ENCODE data around the gene RETREG3.

RETREG3 gene

DNA sequence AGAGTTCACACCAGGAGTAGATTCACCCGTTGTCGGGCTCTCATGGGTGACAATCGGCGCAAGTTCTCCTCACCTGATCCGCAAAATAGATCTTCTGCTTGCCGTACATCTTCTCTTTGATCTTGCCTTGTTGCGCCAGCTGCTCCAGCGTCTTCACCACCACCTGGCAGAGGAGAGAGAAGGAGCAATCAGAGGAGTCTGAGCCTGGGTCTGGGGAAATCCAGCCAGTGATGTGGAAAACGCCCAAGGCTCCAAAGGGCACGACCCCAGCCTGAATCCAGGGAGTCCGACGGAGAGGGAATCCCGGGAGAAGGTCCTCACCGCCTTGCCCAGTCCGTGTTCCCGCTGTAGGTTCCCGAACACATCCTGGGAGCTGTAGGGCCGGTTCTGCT lies 32.0 kb downstream of the RETREG3 start:
- no peak overlapping the region for H2BK12ac ChIP-seq (ENCODE audit: low read length in 2 of 2)
- H3K9me3 ChIP-seq (ENCODE audit: control insufficient read depth, low read length), result no peaks in the 10 kb centered on the region
- no peak overlapping the region for H2AFZ ChIP-seq (ENCODE audit: low read depth, low read length)
- no peak overlapping the region for H2BK15ac ChIP-seq (ENCODE audit: low read depth, poor library complexity, severe bottlenecking)
- H3K27me3 ChIP-seq (ENCODE audit: control insufficient read depth in 1 of 2, insufficient read depth in 1 of 2, low read length in 2 of 2), result no peaks in the 10 kb centered on the region
- H2BK5ac ChIP-seq (ENCODE audit: low read depth, low read length, poor library complexity, severe bottlenecking), result no peak overlapping the region
- peak overlapping the region; percentile 43 for H4K8ac ChIP-seq (ENCODE audit: low read length)
- H3K79me1 ChIP-seq (replicated peaks; ENCODE audit: low read length, poor library complexity, severe bottlenecking), result peaks cover 26% of the 10 kb centered on the region
- 3% methylated on average over 18 of the region's 18 CpGs for WGBS
- peak overlapping the region in 1 of 2 experiments; percentile 19 for H3K14ac ChIP-seq (ENCODE audit: low read length in 2 of 2)
- H3K4me1 ChIP-seq (ENCODE audit: control insufficient read depth, insufficient read depth, low read depth, low read length), result peaks cover 5% of the 10 kb centered on the region
- no peak overlapping the region for H3K18ac ChIP-seq (ENCODE audit: low read depth in 1 of 2, low read length in 2 of 2)
- DNase-seq, result peak; percentile 55
- no peak overlapping the region for H2AK5ac ChIP-seq (ENCODE audit: low read length, severe bottlenecking)
- peak overlapping the region in 1 of 2 experiments; percentile 40 for H3K4ac ChIP-seq (ENCODE audit: low read depth in 1 of 2, low read length in 2 of 2)
- no peak overlapping the region for H3K27ac ChIP-seq (ENCODE audit: low read length, poor library complexity, severe bottlenecking)
- no peak overlapping the region for H2BK120ac ChIP-seq (ENCODE audit: low read depth, low read length)
- peak overlapping the region; percentile 96 for H3K9ac ChIP-seq (ENCODE audit: low read length)
- H3K4me2 ChIP-seq (ENCODE audit: low read length, poor library complexity, severe bottlenecking), result peak overlapping the region; percentile 98
- H3K23ac ChIP-seq (ENCODE audit: low read length in 2 of 2), result no peak overlapping the region
- peak overlapping the region; percentile 53 to 98 for H3K4me3 ChIP-seq (ENCODE audit: insufficient read depth in 1 of 2, low read depth in 1 of 2, low read length in 2 of 2)
- peaks cover 46 to 64% of the 10 kb centered on the region in 2 experiments for H3K36me3 ChIP-seq (ENCODE audit: control insufficient read depth in 1 of 2, insufficient read depth in 2 of 2, low read depth in 1 of 2, low read length in 2 of 2)
- no peak overlapping the region for H4K91ac ChIP-seq (ENCODE audit: low read length)

GRCh38 chr17:42574463-42574862 lies 34.7 kb downstream of the RETREG3 start:
- H3K14ac ChIP-seq (ENCODE audit: low read length in 2 of 2), result no peak overlapping the region
- no peak for DNase-seq
- no peak overlapping the region for H2AK5ac ChIP-seq (ENCODE audit: low read length, severe bottlenecking)
- H3K79me1 ChIP-seq (replicated peaks; ENCODE audit: low read length, poor library complexity, severe bottlenecking), result peaks cover 18% of the 10 kb centered on the region
- H3K9ac ChIP-seq (ENCODE audit: low read length), result no peak overlapping the region
- H3K27me3 ChIP-seq (ENCODE audit: control insufficient read depth in 1 of 2, insufficient read depth in 1 of 2, low read length in 2 of 2), result no peaks in the 10 kb centered on the region
- no peak overlapping the region for H3K4me3 ChIP-seq (ENCODE audit: insufficient read depth in 1 of 2, low read depth in 1 of 2, low read length in 2 of 2)
- 100% methylated on average over 2 of the region's 3 CpGs for WGBS
- no peak overlapping the region for H2BK12ac ChIP-seq (ENCODE audit: low read length in 2 of 2)
- no peaks in the 10 kb centered on the region for H3K9me3 ChIP-seq (ENCODE audit: control insufficient read depth, low read length)
- peaks cover 5% of the 10 kb centered on the region for H3K4me1 ChIP-seq (ENCODE audit: control insufficient read depth, insufficient read depth, low read depth, low read length)
- no peak overlapping the region for H3K23ac ChIP-seq (ENCODE audit: low read length in 2 of 2)
- H2AFZ ChIP-seq (ENCODE audit: low read depth, low read length), result no peak overlapping the region
- H3K4ac ChIP-seq (ENCODE audit: low read depth in 1 of 2, low read length in 2 of 2), result no peak overlapping the region
- H2BK15ac ChIP-seq (ENCODE audit: low read depth, poor library complexity, severe bottlenecking), result no peak overlapping the region
- no peak overlapping the region for H4K8ac ChIP-seq (ENCODE audit: low read length)
- peaks cover 44 to 66% of the 10 kb centered on the region in 2 experiments for H3K36me3 ChIP-seq (ENCODE audit: control insufficient read depth in 1 of 2, insufficient read depth in 2 of 2, low read depth in 1 of 2, low read length in 2 of 2)
- no peak overlapping the region for H3K27ac ChIP-seq (ENCODE audit: low read length, poor library complexity, severe bottlenecking)
- no peak overlapping the region for H3K18ac ChIP-seq (ENCODE audit: low read depth in 1 of 2, low read length in 2 of 2)
- H2BK5ac ChIP-seq (ENCODE audit: low read depth, low read length, poor library complexity, severe bottlenecking), result no peak overlapping the region
- H4K91ac ChIP-seq (ENCODE audit: low read length), result no peak overlapping the region
- H3K4me2 ChIP-seq (ENCODE audit: low read length, poor library complexity, severe bottlenecking), result no peak overlapping the region
- no peak overlapping the region for H2BK120ac ChIP-seq (ENCODE audit: low read depth, low read length)

DNA sequence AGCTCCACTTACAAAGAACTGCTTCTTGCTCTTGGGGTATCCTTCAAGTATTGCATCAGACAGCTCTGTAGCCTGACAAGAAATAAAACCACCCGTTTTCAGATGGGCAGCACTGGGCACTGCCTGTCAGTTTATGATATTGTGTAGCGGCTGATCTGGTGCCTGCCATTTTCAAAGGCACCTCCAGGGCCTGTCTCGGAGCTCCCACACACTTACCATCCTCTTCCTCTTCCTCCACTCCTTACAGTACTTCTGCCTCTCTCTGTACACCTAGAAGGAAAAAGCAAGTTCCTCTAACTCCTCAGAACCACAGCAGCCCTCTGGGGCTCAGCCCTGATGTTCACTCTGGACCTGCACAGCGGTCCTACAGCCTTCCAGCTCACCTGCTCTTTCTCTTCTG lies 36.1 kb downstream of the RETREG3 start:
- Histone ChIP-seq H3K4me3 (ENCODE audit: insufficient read depth in 1 of 2, low read depth in 1 of 2, low read length in 2 of 2) (no peak overlapping the region), H2BK15ac (ENCODE audit: low read depth, poor library complexity, severe bottlenecking) (no peak overlapping the region), H2AK5ac (ENCODE audit: low read length, severe bottlenecking) (no peak overlapping the region), H3K36me3 (ENCODE audit: control insufficient read depth in 1 of 2, insufficient read depth in 2 of 2, low read depth in 1 of 2, low read length in 2 of 2) (peaks cover 55 to 75% of the 10 kb centered on the region in 2 experiments), H3K18ac (ENCODE audit: low read depth in 1 of 2, low read length in 2 of 2) (no peak overlapping the region), H3K14ac (ENCODE audit: low read length in 2 of 2) (no peak overlapping the region), H3K23ac (ENCODE audit: low read length in 2 of 2) (no peak overlapping the region), H3K79me1 (replicated peaks; ENCODE audit: low read length, poor library complexity, severe bottlenecking) (peaks cover 23% of the 10 kb centered on the region), H3K9me3 (ENCODE audit: control insufficient read depth, low read length) (no peaks in the 10 kb centered on the region), H3K4me1 (ENCODE audit: control insufficient read depth, insufficient read depth, low read depth, low read length) (peaks cover 11% of the 10 kb centered on the region), H3K4ac (ENCODE audit: low read depth in 1 of 2, low read length in 2 of 2) (no peak overlapping the region), H2BK12ac (ENCODE audit: low read length in 2 of 2) (no peak overlapping the region), H4K91ac (ENCODE audit: low read length) (no peak overlapping the region), H4K8ac (ENCODE audit: low read length) (peak overlapping the region; percentile 12), H2BK120ac (ENCODE audit: low read depth, low read length) (no peak overlapping the region), H3K27ac (ENCODE audit: low read length, poor library complexity, severe bottlenecking) (no peak overlapping the region), H3K27me3 (ENCODE audit: control insufficient read depth in 1 of 2, insufficient read depth in 1 of 2, low read length in 2 of 2) (no peaks in the 10 kb centered on the region), H3K4me2 (ENCODE audit: low read length, poor library complexity, severe bottlenecking) (no peak overlapping the region), H2BK5ac (ENCODE audit: low read depth, low read length, poor library complexity, severe bottlenecking) (no peak overlapping the region), H3K9ac (ENCODE audit: low read length) (no peak overlapping the region), H2AFZ (ENCODE audit: low read depth, low read length) (no peak overlapping the region)
- no peak for DNase-seq
- WGBS, result 92% methylated on average over 4 of the region's 4 CpGs

DNA sequence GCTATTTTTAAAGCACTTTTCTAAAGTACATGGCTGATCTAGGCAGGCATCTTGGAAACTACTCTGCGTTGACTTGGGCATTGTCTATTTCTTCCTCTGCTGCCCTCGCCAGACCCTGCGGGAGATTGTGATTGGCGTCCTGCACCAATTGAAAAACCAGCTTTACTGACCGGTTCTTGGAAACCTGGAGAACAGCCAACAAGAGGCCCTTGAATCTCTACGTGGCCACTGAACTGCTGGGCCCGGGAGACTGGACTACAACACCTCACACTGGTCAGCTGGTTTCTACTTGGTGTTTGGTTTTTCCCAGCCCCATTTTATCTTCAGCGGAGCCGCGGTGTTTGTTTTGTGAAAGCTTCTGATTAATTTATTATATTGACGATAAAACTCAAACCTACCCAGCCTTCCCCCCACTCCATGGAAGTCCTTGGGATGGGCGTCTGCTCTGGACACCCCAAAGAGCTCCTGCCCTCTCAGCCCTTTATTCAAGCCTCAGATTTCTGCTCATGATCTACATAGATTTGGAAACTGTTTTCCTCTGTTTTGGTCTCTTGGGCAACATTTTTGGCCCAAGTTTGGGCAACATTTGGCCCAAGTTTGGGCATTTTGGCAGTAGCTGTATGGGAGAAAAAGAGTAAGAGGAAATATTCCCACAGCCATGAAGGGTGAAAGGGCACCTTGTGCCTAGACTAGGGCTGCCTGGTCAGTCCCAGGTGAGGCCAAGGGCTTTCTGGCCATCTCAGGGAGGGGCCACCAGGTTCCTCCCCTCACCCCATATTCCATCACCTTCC lies 37.5 kb downstream of the RETREG3 start:
- Histone ChIP-seq H4K91ac (ENCODE audit: low read length) (no peak overlapping the region), H3K27ac (ENCODE audit: low read length, poor library complexity, severe bottlenecking) (no peak overlapping the region), H3K4me1 (ENCODE audit: control insufficient read depth, insufficient read depth, low read depth, low read length) (peaks cover 12% of the 10 kb centered on the region), H2BK12ac (ENCODE audit: low read length in 2 of 2) (no peak overlapping the region), H3K27me3 (ENCODE audit: control insufficient read depth in 1 of 2, insufficient read depth in 1 of 2, low read length in 2 of 2) (no peaks in the 10 kb centered on the region), H3K4me3 (ENCODE audit: insufficient read depth in 1 of 2, low read depth in 1 of 2, low read length in 2 of 2) (no peak overlapping the region), H3K36me3 (ENCODE audit: control insufficient read depth in 1 of 2, insufficient read depth in 2 of 2, low read depth in 1 of 2, low read length in 2 of 2) (peaks cover 57 to 71% of the 10 kb centered on the region in 2 experiments), H3K23ac (ENCODE audit: low read length in 2 of 2) (no peak overlapping the region), H2BK15ac (ENCODE audit: low read depth, poor library complexity, severe bottlenecking) (no peak overlapping the region), H3K14ac (ENCODE audit: low read length in 2 of 2) (no peak overlapping the region), H2BK5ac (ENCODE audit: low read depth, low read length, poor library complexity, severe bottlenecking) (no peak overlapping the region), H3K4me2 (ENCODE audit: low read length, poor library complexity, severe bottlenecking) (no peak overlapping the region), H2AK5ac (ENCODE audit: low read length, severe bottlenecking) (no peak overlapping the region), H3K9ac (ENCODE audit: low read length) (peak overlapping the region; percentile 35), H3K4ac (ENCODE audit: low read depth in 1 of 2, low read length in 2 of 2) (no peak overlapping the region), H2AFZ (ENCODE audit: low read depth, low read length) (no peak overlapping the region), H2BK120ac (ENCODE audit: low read depth, low read length) (no peak overlapping the region), H3K18ac (ENCODE audit: low read depth in 1 of 2, low read length in 2 of 2) (no peak overlapping the region), H3K9me3 (ENCODE audit: control insufficient read depth, low read length) (no peaks in the 10 kb centered on the region), H3K79me1 (replicated peaks; ENCODE audit: low read length, poor library complexity, severe bottlenecking) (peaks cover 26% of the 10 kb centered on the region), H4K8ac (ENCODE audit: low read length) (no peak overlapping the region)
- no peak for DNase-seq
- 83% methylated on average over 9 of the region's 12 CpGs for WGBS

All from mesenchymal stem cell (in vitro differentiated cells and primary cell).